HG02981 (cell line): ENCODE measurements around the gene CEACAM18.
A peak's percentile ranks its signal among the peaks of the same experiment; 100 is the strongest.
"Not testable (repeated sequence)": the region's sequence is repeated elsewhere in the genome, so short reads cannot be mapped to it uniquely, and the experiment has no call there.

Experiments used
- ATAC-seq: cut with Tn5 transposase; IDR thresholded peaks from one replicate; pipeline ENCODE4 v1.9.1; 2021; ENCODE audit warnings: mild to moderate bottlenecking, moderate library complexity; ENCODE audit not compliant: unreplicated experiment

Gene CEACAM18

GRCh38 chr19:51478381-51479234, at the start of gene CEACAM18:
CEACAM18 (plus strand) TSS chr19:51478539.
- ATAC-seq: no peak

- ATAC-seq: no peak
Measured at GRCh38 chr19:51430221-51430620, 48.1 kb upstream of the CEACAM18 start.

GRCh38 chr19:51431124-51431523, 47.2 kb upstream of the CEACAM18 start:
- no peak for ATAC-seq

- ATAC-seq: no peak
Measured at GRCh38 chr19:51433043-51433442, 45.3 kb upstream of the CEACAM18 start.

GRCh38 chr19:51434456-51434855, 43.9 kb upstream of the CEACAM18 start:
- no peak for ATAC-seq

- ATAC-seq: no peak
Measured at GRCh38 chr19:51439021-51439465, 39.3 kb upstream of the CEACAM18 start.

- no peak for ATAC-seq
Measured at GRCh38 chr19:51440052-51440451, 38.3 kb upstream of the CEACAM18 start.

GRCh38 chr19:51440846-51441409, 37.4 kb upstream of the CEACAM18 start:
- ATAC-seq: no peak

GRCh38 chr19:51441410-51442390, 36.6 kb upstream of the CEACAM18 start:
- peak; percentile 95 for ATAC-seq

- ATAC-seq: not testable (repeated sequence)
Measured at GRCh38 chr19:51447510-51447909, 30.8 kb upstream of the CEACAM18 start.

GRCh38 chr19:51448011-51448410, 30.3 kb upstream of the CEACAM18 start:
- no peak for ATAC-seq

- ATAC-seq: no peak
Measured at GRCh38 chr19:51448411-51449016, 29.8 kb upstream of the CEACAM18 start.

GRCh38 chr19:51450730-51451307, 27.5 kb upstream of the CEACAM18 start:
- ATAC-seq: no peak

GRCh38 chr19:51456541-51457290, 21.6 kb upstream of the CEACAM18 start:
- no peak for ATAC-seq

GRCh38 chr19:51457351-51458013, 20.9 kb upstream of the CEACAM18 start:
- no peak for ATAC-seq

GRCh38 chr19:51458051-51458645, 20.2 kb upstream of the CEACAM18 start, which contains the start of gene SIGLEC8:
SIGLEC8 (minus strand) TSS chr19:51458454; CDS start chr19:51458387, 67 bp downstream.
- no peak for ATAC-seq

- ATAC-seq: no peak
Measured at GRCh38 chr19:51458899-51459505, 19.3 kb upstream of the CEACAM18 start.
